ENCODE data around the gene TMEM86A. TPM values are rescaled to one million over a fixed set of nuclear protein-coding genes. Genes with fewer than 3 reads are reported as not detected.

TMEM86A gene
- total RNA-seq, 1 donor from 2014 or later: 0.53 TPM

- FAIRE-seq (no peak), DNase-seq (ENCODE audit: low read depth) (peak; percentile 37)
Measured at GRCh38 chr11:18696638-18697225, 1.8 kb upstream of the TMEM86A start.

DNA sequence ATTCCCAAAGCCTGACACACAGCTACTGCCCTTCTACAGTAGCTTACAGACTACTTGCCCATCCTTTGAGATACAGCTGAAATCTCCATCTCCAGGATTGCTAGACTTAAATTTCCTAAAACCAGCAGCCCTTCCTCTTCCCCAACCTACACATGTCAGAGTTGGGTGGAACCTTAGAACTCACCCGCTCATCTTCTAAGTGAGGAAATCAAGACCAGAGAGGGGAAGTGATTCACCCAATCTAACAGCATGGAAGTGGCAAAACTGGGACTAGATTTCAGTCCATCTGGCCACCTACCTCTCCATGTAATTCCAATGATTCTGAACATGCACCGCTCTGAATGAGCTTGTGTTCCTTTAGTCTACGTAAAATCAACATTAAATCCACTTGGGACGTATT lies 1.0 kb upstream of the TMEM86A start:
- no peaks in the 10 kb centered on the region for H3K27me3 ChIP-seq (ENCODE audit: control insufficient read depth, insufficient read depth, low read length)
- FAIRE-seq (no peak), DNase-seq (ENCODE audit: low read depth) (peak; percentile 52)
- H3K4me3 ChIP-seq (ENCODE audit: low read depth, low read length): no peak overlapping the region
- no peaks in the 10 kb centered on the region for H3K36me3 ChIP-seq (ENCODE audit: control insufficient read depth, insufficient read depth, low read length)
- no peak for TF ChIP-seq CTCF (IDR thresholded peaks at IDR 0.05; ENCODE audit: insufficient read depth, low read length, severe bottlenecking)

More at GRCh38 chr11:18696638-18697225, 1.8 kb upstream of the TMEM86A start:
- no peaks in the 10 kb centered on the region for H3K27me3 ChIP-seq (ENCODE audit: control insufficient read depth, insufficient read depth, low read length)
- no peak for TF ChIP-seq CTCF (IDR thresholded peaks at IDR 0.05; ENCODE audit: insufficient read depth, low read length, severe bottlenecking)
- no peaks in the 10 kb centered on the region for H3K36me3 ChIP-seq (ENCODE audit: control insufficient read depth, insufficient read depth, low read length)
- H3K4me3 ChIP-seq (ENCODE audit: low read depth, low read length): no peak overlapping the region

DNA sequence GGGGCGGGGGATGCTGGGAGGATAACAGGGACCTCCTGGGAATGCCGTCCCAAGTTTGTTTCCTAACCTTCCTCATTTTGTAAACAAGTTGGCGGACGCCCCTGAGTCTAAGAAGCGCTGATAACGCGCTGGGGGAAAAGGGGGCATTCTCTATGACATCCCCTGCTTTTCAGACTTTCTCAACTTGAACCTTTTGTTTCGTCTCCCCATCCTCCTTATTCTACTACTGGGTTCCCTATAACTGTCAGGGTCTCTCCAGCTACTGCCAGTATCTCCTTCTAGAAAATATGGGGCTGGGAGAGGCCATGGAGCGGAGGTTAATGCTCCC lies 654 bp downstream of the TMEM86A start:
- no peak for TF ChIP-seq CTCF (IDR thresholded peaks at IDR 0.05; ENCODE audit: insufficient read depth, low read length, severe bottlenecking)
- FAIRE-seq (no peak), DNase-seq (ENCODE audit: low read depth) (no peak)
- H3K4me3 ChIP-seq (ENCODE audit: low read depth, low read length): peak overlapping the region; percentile 41
- no peaks in the 10 kb centered on the region for H3K27me3 ChIP-seq (ENCODE audit: control insufficient read depth, insufficient read depth, low read length)
- H3K36me3 ChIP-seq (ENCODE audit: control insufficient read depth, insufficient read depth, low read length): no peaks in the 10 kb centered on the region

GRCh38 chr11:18699848-18700261 lies 1.3 kb downstream of the TMEM86A start:
- DNase-seq (ENCODE audit: low read depth) (no peak), FAIRE-seq (no peak)
- H3K4me3 ChIP-seq (ENCODE audit: low read depth, low read length): no peak overlapping the region
- TF ChIP-seq CTCF (IDR thresholded peaks at IDR 0.05; ENCODE audit: insufficient read depth, low read length, severe bottlenecking): no peak
- H3K27me3 ChIP-seq (ENCODE audit: control insufficient read depth, insufficient read depth, low read length): no peaks in the 10 kb centered on the region
- no peaks in the 10 kb centered on the region for H3K36me3 ChIP-seq (ENCODE audit: control insufficient read depth, insufficient read depth, low read length)

- DNase-seq (ENCODE audit: low read depth) (peak; percentile 25), FAIRE-seq (no peak)
- H3K27me3 ChIP-seq (ENCODE audit: control insufficient read depth, insufficient read depth, low read length): no peaks in the 10 kb centered on the region
- H3K36me3 ChIP-seq (ENCODE audit: control insufficient read depth, insufficient read depth, low read length): no peaks in the 10 kb centered on the region
- no peak for TF ChIP-seq CTCF (IDR thresholded peaks at IDR 0.05; ENCODE audit: insufficient read depth, low read length, severe bottlenecking)
- no peak overlapping the region for H3K4me3 ChIP-seq (ENCODE audit: low read depth, low read length)
Measured at GRCh38 chr11:18700375-18700774, 1.8 kb downstream of the TMEM86A start.

GRCh38 chr11:18700872-18701271 lies 2.3 kb downstream of the TMEM86A start:
- Histone ChIP-seq H3K27me3 (ENCODE audit: control insufficient read depth, insufficient read depth, low read length) (no peaks in the 10 kb centered on the region), H3K4me3 (ENCODE audit: low read depth, low read length) (no peak overlapping the region), H3K36me3 (ENCODE audit: control insufficient read depth, insufficient read depth, low read length) (no peaks in the 10 kb centered on the region)
- no peak for DNase-seq (ENCODE audit: low read depth)
- no peak for TF ChIP-seq CTCF (IDR thresholded peaks at IDR 0.05; ENCODE audit: insufficient read depth, low read length, severe bottlenecking)
- FAIRE-seq: no peak
